ENCODE results near the gene CROCC.
A peak's percentile ranks its signal among the peaks of the same experiment; 100 is the strongest.
"Not testable (repeated sequence)": the region's sequence is repeated elsewhere in the genome, so short reads cannot be mapped to it uniquely, and the experiment has no call there.

CROCC gene

DNA sequence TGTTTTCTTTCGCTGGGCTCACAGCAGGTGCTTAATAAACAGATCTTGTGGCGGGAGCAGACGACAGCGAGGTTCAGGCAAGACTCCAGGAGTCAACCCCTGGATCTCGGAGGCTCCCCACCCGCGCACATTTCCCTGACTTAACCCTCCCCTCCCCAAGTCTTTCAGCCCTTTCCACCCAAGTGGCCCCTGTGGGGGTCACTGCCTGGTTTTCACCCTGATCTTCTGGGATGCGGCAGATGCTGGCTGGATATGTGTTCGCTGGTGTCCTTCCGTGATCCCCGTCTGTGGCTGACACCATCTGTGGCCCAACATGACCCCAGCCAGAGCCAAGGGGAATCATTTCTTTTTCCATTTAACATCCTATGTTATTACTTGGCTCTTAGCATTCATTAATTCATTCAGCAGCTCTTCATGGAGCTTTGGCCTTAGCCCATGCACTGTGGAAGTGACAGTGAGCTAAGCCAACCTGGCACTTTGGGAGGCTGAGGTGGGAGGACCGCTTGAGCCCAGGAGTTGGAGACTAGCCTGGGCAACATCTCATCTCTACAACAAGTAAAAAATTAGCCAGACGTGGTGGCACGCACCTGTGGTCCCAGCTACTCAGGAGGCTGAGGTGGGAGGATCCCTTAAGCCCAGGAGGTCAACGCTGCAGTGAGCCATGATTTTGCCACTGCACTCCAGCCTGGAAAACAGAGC lies 6.7 kb upstream of the CROCC start:
- not testable (repeated sequence) for DNase-seq (ENCODE audit: low spot score)

DNA sequence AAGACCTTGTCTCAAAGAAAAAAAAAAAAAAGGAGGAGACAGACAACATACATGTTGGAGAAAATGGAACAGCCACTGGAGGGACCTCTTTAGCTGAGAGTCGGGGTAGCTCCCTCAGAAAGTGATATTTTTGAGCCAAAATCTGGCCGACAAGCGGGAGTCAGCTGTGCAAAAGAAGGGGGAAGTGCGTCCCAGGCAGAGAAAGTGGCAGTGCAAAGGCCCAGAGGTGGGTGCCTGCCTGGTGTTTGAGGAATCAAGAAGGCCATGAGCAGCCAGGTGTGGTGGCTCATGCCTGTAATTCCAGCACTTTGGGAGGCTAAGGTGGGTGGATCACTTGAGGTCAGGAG lies 6.1 kb upstream of the CROCC start:
- no peak for DNase-seq (ENCODE audit: low spot score)

DNA sequence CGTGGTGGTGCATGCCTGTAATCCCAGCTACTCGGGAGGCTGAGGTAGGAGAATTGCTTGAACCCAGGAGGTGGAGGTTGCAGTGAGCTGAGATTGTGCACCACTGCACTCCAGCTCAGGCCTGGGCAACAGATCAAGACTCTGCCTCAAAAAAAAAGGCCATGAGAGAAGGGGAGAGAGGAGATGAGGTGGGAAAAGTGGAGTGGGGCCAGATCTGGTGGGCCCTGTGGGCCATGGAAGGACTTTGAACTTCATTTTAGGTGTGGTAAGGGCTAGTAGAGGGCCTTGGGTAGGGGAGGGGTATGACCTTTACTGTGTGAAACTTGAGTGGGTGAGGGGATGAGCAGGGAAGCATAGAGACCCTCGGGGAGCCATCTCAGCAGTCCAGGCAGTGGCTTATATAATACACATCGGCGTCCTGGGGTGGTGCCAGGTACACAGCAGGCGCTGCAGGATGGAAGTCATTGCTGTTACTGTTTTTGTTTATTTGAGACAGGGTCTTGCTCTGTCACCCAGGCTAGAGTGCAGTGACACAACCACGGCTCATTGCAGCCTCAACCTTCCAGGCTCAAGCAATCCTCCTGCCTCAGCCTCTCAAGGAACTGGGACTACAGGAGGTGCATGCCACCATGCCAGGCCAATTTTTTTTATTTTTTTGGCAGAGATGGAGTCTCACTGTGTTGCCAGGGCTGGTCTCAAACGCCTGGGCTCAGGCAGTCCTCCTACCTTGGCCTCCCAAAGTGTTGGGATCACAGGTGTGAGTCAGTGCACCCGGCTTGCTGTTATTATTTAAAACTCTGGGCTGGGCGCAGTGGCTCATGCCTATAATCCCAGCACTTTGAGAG lies 5.5 kb upstream of the CROCC start:
- not testable (repeated sequence) for DNase-seq (ENCODE audit: low spot score)

DNA sequence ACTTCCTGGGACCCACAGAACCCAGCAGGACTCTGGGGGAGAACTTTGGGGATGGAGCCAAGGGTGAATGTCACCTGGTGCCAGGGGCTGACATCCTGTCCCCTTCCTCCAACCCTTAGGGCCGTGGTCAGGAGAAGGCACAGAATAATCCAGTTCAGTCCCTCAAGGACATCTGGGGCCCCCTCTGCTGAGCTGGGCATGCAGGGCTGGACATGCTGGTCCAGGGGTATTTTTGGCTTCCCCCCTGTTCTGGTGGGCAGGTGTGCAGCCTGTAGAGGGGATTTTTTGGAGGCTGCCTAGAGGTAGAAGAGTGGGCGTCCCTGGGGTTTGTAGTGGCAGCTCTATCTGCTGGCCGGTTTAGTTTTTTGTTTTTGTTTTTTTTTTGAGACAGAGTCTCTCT lies 3.4 kb upstream of the CROCC start:
- no peak for DNase-seq (ENCODE audit: low spot score)

DNA sequence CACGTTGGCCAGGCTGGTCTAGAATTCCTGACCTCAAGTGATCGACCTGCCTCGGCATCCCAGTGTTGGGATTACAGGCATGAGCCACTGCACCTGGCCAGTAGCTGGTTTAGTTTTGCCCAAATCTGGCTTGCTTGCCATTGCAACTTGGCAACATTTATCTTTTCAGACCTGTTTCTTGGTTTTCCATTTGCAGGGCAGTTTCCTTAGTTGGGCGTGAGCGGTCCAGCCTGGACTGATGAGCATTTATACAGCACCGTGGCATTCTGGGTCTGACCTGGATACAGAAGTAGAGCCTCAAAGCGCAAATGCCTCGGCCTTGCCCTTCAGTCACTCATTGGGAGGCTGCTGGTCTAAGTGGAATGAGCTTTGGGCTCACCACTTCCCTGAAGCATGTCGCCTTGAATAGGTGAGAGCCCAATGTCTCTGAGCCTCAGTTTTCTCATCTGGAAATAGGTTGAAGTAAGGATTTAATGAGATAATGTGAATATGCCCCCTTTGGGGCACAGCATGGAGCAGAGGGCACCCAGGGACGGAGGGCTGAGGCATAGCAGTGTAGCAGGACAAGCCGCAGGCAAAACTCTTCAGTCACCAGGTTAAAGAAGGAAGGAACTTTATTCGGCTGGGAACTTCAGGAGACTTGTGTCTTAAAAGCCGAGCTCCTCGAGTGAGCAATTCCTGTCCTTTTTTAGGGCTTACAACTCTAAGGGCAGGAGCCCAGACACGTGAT lies 2.6 kb upstream of the CROCC start:
- not testable (repeated sequence) for DNase-seq (ENCODE audit: low spot score)

DNA sequence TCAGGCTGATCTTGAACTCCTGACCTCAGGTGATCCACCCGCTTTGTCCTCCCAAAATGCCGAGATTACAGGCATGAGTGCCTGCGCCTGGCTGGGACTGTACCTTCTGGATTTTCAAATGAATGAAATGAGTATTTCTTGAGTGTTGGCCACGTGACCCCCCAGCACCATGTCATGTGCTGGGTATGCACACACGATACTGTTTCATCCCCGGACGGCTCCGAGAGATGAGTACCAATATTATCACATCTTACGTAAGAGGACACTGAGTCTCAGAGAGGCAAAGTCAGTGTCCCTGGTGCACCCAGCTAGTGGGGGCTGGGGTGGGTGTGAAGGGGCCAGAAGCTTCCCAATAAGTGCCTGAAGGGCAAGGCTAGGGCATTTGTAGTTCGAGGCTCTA lies 780 bp upstream of the CROCC start:
- DNase-seq (ENCODE audit: low spot score) = no peak

DNA sequence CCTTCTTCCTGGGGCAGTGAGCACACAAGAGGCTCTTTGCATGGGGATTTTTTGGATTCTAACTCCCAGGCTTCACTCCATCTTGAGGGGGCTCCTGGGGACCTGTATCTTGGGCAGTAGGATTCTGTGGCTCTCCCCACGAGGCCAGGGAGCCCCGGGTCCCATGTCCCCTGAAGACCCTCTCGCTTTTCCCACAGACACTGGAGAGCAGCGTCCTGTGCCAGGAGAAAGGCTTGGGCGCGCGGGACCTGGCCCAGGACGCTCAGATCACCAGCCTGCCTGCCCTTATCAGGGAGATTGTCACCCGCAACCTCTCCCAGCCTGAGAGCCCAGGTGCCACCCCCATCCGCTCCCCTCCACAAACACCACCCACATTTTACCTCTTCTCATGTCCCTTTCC lies 735 bp downstream of the CROCC start:
- DNase-seq (ENCODE audit: low spot score) = no peak

DNA sequence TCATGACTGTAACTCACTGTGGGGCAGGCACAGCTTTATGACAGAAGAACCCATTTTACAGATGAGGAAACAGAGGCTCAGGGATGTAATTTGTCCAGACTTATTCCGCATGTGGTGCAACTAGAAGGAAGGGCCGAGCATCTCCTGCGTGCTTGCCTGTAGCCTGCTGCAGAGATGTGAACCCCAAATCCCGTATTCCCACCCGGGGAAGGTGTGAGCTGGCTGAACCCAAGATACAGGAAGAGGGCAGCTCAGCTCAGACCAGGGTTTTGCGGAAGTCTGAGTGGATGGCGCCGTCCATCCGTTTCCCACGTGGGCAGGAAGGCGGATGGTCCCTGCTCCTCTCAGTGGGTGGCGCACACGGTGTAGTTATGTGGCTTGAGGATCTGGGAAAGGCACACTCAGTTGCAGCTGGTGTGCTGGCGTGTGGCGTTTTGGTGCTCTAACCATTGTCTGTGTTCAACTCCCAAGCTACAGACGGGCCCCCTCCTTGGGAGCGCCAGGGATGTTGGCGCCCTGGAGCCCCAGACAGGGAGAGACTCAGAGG lies 1.2 kb downstream of the CROCC start:
- DNase-seq (ENCODE audit: low spot score) = no peak

DNA sequence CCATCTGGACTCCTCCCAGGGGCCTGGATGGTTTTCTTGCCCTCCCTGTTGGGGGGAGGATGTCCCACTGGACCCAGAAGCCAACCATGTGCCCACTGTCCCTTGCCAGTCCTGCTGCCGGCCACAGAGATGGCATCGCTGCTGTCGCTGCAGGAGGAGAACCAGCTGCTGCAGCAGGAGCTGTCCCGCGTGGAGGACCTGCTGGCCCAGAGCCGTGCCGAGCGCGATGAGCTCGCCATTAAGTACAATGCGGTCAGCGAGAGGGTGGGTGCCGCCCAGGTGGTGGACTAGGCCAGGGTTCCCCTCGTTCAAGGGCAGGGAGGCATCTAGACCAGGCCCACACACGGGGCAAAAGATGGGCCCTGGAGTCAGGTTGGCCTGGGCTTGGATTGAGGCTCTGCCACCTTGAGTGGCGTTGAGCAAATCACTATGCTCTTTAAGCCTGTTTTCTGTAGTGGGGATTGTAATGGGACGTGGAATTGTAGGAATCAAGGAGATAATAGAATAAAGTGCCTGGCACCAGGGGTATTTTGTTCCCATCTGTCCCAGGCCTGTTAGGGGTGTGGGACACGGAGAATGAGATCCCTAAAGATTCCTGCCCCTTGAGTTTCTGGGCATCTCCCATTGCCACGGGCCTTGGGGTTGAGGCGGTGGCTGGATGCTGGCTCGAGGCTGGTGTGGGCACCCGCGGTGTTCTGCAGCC lies 2.6 kb downstream of the CROCC start:
- DNase-seq (ENCODE audit: low spot score) = no peak

DNA sequence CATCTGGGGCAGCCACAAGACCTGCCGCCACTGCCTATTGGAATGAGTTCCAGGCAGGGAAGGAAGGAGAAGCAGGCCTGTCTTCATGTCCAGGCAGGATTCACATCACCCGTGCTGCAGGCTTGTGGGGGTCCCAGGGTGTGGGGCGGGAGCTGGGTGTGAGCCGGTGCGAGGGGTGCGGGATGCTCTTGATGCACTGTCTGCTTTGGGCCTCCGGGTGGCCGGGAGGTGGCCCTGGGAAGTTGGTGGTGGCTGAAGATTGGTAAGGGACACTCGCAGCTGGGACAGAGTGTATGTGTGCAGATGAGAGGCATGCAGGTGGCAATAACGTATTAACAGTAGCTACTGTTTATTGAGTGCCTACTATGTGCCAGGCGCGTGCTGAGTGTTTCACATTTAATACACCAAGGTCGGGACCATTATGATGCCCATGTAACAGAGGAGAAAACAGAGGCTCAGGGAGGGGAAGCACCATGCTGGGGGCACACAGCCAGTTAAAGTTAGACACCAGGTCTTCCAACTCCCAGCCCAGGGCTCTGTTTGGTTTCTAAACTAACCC lies 3.3 kb downstream of the CROCC start:
- peak; percentile 75 for DNase-seq (ENCODE audit: low spot score)

DNA sequence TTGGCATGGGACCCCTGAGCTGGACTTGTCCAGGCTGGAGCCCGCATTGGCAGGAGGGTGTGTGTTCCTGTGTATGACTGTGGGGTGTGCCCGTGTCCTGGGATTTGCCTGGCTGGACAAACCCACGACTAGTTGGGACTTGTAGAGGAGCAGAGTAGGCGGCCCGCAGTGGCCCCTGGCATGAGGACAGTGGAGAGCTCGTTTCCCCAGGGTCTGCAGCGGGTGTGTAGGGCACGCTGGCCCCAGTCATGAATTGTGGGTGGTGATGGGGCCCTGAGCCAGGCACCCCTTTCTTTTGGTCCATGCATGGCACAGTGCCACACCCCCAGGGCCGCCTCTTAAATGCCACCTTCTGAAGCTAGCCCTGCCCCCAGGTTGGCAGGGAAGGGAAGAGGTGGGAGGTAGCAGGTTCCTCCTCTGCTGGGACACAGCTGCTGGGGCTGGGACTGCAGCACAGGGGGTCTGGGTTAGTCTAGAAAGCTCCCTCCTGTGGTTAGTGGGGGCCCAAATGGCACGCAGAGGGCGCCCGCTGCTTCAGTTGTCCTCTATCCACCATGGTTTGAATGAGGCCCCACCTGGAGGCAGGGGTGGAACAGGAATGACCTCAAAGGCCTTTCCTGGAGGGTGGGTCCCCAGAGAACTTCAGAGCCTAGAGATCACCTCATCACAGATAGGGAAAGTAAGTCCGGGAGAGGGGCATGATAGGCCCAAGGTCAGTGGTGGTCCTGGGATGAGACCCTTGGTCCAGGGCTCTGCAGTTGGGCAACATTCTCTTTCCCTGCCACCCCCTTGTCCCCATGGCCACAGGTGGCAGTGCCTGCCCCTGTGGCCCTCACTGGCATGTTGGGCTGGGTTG lies 4.1 kb downstream of the CROCC start:
- DNase-seq (ENCODE audit: low spot score) = no peak

DNA sequence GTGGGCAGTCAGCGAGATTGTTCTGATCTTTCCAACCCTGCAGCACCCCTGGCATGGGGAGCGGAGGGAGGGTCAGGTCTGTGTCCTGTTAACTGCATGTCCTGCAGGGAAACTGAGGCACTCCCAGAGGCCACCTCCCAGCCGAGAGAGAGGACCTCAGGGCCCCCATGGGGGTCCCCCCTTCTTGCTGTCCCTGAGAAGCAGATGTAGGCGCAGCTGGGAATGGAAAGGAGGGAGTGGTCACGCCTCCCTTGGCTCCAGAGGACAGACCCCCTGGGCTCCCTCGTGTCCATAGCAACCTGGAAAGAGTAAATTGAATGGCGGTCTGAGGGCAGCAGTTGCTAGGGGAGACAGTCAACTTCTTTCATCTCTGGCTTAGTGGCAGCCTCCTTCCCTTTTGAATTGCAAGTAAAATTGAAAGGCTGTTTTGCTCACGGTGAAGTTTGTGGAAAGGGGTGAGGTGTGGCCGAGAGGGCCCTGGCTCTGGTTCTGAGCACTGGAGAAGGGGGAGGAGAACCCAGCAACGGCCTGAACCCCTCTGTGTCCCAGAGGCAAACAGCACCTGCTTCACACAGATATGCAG lies 4.9 kb downstream of the CROCC start:
- no peak for DNase-seq (ENCODE audit: low spot score)

DNA sequence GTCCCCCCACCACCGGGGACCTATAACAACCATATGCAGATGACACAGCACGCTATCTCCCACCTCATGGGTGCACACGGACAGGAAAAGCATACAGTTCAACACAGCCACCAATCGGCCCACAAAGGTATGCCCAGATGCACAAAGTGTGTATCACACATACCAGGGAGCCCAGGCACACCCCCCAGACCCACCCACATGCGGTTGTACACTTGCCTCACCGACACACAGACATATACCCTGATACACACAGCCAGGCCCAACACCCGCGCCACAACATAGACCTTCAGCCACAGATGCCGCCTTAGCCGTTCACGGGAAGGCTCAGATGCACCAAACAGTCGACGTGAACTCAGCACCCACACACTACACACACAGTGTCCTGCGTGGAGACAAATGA lies 5.5 kb downstream of the CROCC start:
- DNase-seq (ENCODE audit: low spot score) = no peak

DNA sequence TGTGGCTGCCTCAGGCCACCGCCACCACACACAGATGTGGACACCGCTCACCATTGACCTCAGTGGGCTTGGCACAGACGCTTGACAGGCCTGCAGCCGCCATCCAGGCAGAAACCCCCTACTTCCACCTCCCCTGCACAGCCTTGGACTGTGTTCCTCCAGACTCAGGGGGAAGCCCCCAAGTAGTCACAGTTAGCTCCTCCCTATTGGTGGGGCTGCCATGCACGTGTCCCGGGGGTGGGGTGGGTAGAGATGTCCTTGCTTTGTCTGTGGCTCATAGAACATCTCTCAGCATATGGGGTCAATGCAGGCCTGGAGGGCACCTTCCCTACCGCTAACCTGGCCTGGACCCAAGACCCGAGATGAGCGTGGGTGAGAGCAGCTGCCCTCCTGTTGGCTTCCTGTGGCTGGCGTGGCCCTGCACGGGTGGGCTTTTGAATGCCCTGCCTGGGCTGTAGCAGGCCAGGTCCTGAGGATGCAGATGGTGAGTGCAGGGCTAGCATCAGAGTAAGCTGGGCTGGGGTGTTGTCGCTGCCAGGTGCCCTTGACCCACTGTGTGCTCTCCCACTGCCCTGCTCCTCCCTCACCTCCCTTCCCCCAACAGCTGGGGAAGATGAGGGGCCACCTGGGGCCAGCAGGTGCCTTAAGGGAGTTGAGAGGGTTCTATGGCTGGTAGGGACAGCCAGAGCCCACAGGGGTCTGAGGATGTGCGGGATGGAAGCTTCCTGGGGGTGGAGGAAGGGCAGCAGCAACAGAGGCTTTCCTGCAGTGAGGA lies 6.2 kb downstream of the CROCC start:
- DNase-seq (ENCODE audit: low spot score) = no peak

DNA sequence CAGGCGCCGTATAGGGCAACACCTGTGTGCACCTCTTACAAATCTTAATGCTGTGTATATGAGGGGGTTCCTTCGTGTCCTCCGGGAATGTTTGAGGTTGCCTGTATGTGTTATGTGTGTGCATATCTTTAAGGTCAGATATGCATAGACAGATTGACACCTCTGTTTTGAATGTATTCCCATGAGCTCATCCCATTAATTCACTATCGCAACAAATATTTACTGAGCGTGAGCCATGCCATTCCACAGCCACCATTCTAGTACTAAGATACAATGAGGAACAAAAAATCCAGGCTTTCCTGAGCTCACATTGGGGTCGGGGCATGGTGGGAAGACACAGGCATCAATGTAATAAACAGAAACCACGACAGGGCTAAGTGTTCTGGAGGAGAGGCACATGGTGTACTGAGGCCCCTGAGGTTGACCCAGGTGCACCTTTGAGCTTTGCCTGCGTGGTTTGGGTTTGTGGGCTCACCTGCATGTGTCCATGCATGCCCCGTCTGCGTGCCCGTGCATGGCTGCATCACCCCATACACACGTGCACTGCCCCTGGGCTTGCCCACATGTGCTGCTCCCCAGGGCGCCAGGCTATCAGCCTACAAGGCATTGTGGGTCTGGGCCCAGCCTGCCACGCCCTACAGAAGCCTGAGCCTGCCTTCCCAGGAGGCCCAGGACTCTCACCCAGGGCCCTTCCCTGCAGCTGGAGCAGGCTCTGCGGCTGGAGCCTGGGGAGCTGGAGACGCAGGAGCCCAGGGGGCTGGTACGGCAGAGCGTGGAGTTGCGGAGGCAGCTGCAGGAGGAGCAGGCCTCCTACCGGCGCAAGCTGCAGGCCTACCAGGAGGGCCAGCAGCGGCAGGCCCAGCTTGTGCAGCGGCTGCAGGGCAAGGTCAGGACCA lies 7.7 kb downstream of the CROCC start:
- DNase-seq (ENCODE audit: low spot score) = not testable (repeated sequence)

DNA sequence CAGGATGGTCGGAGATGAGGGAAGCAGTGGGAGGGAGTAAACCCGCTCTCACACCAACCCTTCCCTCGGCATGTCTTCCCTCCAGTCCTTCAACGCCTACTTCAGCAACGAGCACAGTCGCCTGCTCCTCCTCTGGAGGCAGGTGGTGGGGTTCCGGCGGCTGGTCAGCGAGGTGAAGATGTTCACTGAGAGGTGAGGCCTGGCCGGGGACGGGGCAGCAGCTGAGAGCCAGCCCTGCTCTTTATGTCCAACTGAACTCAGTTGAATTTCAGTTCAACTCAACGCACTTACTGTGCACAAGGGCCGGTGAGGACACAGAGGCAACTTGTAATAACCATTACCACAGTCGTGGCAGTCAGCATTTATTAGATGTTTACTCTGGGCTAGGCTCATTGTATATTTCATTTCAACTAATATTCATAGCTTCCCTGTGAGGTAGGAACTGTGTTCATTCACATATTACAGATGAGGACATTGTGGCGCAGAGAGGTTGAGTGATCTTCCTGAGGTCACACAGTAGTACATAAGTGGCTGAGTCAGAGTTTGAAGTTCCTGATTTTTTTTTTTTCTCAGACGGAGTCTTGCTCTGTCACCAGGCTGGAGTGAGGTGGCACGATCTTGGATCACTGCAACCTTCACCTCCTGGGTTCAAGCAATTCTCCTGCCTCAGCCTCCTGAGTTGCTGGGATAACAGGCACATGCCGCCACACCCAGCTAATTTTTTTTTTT lies 9.6 kb downstream of the CROCC start:
- not testable (repeated sequence) for DNase-seq (ENCODE audit: low spot score)

DNA sequence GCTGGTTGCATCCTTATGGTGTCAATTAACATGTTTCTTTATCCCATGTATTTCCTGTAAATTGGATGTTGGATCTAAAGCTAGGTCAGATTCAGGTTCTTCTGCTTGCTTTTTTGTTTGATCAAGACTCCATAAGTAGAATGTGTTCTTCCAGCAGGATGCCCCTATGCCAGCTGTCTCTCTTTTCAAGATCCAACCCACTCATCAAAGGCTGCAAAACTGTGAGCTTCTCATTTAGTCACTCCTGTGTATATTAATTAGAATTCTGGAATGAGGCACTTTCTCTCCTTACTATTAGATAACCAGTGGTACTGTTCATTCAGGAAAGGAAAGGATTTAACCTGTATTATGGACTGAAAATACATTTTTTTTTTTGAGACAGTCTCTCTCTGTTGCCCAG lies 12.2 kb downstream of the CROCC start:
- not testable (repeated sequence) for DNase-seq (ENCODE audit: low spot score)

DNA sequence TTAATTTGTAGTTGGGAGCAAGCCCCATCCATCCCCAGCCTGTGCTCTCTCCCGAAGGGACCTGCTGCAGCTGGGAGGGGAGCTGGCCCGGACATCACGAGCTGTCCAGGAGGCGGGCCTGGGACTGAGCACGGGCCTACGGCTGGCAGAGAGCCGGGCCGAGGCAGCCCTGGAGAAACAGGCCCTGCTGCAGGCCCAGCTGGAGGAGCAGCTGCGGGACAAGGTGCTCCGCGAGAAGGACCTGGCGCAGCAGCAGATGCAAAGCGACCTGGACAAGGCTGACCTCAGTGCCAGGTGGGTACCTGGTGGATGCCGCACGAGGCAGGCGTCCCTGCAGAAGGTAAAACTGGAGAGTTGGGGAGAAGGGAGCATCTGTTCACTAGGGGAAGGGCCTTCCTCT lies 14.8 kb downstream of the CROCC start:
- not testable (repeated sequence) for DNase-seq (ENCODE audit: low spot score)
